ENCODE measurements around the gene KIAA1755.

KIAA1755 gene

DNA sequence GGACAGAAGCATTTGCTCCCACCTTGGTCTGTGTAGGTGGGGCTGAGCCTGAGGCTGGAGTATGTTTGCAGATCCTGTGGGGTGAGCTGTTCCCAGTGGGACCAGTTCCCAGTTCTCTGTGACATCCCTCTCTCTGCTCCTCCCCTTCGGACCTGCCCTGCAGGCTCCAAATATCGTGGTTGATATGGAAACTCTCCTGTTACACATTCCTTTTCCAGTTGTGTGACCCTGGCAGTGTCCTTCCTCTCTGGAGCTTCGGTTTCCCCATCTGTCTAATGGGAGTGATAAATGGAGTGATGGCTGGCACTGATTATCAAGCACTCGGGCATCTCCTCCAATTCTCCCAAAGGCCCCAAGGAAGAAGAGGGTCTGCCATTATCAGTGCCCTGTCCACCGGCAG is 79.8 kb downstream of the KIAA1755 start:
- no peak for DNase-seq (ENCODE audit: low spot score)

DNA sequence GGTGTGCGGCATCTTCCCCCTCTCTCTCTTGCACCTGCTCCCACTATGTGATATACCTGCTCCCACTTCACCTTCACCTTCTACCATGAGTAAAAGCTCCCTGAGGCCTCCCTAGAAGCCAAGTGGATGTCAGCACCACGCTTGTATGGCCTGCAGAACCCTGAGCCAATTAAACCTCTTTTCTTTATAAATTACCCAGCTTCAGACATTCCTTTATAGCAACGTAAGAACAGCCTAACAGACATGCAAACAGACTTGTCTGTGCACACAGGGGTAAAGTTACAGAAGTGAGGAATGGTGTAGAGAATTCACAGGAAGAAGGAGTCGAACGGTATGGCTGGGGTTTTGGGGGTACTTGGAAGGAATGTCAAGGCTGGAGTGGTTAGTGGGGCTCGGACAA is 80.7 kb downstream of the KIAA1755 start:
- DNase-seq (ENCODE audit: low spot score): no peak

DNA sequence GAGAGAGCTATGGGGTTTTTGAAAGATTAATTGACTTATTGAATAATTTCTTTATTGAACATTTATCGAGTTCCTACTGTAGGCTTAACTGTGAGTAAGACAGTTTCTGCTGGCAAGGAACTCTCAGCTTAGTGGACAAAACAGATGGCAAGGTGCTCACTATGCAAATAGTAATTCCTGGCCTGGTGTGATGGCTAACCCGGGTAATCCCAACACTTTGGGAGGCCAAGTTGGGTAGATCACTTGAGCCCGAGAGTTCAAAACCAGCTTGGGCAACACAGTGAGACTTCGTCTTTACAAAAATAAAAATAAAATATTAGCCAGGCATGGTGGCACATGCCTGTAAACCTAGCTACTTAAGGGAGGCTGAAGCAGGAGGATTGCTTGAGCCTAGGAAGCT is 82.0 kb downstream of the KIAA1755 start:
- no peak for DNase-seq (ENCODE audit: low spot score)

DNA sequence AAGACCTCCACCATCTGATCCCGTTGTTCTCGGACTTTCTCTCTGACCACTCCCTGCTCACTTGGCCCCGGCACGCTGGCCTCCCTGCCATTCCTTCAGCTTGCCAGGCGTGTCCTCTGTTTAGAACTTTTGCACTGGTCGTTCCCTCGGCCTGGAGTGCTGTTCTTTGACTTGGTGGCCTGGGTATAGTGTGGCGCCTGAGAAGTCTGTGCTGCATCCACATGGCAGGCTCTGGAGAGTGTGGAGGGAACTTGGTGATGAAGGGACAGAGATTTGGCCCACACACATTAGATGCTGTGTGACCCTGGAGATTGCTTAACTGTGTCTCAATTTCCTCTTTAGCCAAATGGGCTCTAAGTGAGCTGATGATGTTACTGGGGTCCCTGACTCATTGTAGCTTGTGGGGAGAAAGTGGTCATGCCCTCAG is 82.5 kb downstream of the KIAA1755 start:
- no peak for DNase-seq (ENCODE audit: low spot score)

DNA sequence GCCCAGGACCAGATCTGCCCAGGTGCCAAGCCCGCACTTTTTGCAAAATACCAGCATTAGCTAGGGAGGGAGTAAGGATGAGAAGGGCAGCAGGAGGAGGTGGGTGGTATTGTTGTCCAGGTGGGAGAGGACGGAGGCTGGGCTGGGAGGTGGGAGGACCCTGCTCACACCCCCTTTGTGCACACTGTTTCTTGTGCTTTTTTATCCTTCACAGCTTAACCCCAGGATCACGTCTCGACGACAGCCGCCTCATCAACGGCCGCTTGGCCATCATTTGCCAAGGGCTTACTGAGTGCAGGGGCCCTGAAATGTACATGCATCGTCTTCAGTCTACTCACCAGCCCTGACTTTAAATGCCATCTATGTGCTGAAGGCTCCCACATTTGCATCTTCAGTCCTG is 83.3 kb downstream of the KIAA1755 start:
- DNase-seq (ENCODE audit: low spot score): no peak

DNA sequence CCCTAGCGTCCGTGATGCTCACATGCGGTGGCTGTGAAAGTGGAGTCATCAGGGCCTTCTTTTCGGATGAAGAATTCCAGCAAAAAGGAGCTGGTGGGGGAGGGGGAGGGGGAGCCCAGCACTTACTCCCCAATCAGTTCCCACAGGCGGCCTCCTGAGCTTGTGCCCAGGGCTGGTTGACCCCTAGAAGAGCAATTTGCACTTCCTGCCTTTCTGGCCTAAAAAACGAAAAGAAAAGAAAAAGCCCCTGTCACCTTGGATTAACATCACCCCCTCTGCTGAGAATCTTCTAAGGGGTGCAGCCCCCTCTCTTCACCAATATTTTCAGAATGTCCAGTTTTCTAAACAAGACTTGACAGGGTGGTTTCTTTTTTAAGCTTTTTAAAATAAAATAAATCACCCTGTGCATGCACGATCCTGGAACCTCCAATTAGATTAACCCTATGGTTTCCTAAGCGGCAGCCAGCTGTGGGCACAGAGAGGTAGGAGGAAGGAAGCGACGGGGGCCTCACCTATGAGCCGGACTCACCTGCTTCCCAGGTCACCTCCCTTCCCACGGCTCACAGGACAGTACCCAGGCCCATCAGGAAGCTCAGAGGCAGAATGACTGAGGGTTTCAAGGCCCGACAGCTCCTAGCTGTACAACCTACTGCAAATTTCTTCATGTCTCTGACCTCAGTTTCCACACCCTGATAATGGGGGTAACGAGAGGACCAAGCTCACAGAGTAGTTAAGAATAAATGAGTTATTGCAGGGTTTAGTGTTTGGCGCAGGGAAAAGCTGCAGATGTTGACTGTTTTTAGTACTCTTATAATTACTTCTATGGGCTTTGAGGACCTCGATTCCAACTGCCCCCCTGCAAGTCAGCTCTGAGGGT is 85.0 kb downstream of the KIAA1755 start:
- no peak for DNase-seq (ENCODE audit: low spot score)

DNA sequence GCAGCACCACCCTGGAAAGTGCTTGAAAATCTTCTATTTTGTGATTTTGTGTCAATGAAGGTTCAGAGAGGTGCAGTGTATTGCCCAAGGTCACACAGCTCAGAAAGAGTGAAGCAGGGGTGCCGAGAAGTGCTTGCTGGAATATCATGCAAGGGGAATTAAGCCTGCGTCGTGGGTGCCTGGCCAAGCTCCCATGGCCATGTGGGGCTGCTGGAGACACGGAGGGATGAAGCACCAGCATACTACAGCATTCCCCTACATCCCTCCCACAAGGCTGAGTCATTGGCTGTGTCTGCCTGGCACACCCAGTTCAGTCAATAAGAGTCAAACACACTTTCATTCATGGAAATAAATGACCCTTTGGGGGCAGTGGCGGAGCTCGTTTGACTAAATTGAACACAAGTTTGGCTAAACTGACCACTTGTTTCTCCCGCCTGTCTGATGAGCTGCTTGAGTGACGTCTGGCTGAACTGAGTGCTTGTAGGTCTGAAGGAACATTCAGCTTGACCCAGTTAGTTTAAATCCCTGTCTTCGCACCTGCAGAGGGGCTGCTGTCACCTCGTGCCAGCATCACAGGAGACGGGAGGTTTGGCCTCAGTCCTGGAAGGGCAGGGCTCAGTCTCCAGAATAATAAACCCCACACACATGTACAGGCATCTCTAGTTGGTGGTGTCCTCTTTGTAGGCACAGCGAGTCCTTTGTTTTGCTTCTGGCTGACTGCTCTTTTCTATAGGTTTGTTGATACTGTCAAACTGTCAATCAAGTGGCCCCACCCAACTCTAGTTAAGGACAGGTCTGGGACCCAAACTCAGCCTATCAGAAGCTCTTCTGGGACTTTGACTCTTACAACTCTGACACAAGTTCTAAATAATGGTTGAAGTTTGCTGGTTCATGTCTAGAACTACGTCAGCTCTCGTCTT is 87.0 kb downstream of the KIAA1755 start:
- peak; percentile 90 for DNase-seq (ENCODE audit: low spot score)

DNA sequence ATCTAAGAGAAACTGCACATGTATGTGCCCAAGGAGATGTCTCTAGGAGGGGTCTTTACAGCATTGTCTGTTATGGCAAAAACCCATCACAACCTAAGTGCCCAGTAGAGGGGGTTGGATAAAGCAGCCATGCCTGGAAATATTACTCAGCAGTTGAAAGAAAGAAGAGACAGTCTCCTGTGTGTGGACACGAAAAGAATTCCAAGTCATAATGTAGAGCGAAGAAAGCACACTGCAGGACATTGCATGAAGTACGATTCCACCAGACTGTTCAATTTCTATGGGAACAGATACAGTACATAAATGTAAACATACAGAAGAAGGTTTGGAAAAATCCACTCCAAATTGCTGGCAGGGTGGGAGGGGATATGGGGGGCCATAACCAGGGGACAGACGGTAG is 88.1 kb downstream of the KIAA1755 start:
- DNase-seq (ENCODE audit: low spot score): no peak

DNA sequence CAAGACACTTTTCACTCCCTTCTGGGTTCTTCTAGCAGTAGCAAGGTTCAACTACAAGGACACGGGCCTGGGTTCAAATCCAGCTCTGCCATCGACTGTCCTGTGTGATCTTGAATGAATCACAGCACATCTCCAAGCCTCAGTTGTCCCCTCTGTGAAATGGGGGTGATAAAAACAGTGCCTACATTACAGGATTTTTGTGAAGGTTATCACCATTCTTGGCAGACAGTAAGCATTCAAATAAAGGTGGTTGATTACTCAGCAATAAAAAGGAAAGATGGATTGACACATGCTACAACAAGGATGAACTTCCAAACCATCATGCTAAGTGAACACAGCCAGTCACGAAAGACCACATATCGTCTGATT is 88.9 kb downstream of the KIAA1755 start:
- no peak for DNase-seq (ENCODE audit: low spot score)

DNA sequence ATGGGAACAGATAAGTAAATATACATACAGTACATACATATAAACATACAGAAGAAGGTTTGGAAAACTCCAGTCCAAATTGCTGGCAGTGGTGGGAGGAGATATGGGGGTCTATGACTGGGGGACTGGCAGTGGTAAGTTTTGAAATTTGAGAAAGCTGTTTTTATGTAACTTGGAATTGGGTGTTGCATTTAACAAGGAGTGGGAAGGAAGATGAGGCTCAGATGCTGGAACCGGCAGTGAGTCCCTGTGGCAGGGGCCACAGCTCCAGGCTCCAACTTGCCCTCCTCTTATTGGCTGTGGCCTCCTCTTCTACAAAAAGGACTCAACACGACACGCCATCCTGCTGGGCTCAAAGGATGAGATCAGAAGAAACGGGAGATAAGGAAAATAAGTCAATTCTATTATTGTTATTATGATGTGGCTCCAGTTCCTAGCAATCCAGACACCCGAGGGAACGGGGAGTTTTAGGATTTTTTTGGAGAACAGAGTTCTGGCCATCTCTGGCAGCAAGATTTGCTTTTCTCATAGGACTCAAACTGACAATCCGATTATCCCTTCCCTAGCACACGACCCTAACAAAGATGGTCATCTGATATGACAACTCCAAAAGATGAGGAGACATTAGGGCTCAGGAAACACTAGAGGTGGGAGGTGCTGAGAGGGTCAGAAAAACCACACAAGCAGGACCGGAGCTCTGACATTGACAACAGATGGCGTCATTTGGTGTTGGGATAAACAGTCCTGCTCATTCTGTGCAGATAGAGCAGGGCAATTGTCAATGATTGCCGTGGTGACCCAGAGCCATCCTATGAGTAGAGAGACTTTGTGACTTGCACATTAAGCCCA is 89.5 kb downstream of the KIAA1755 start:
- peak; percentile 43 for DNase-seq (ENCODE audit: low spot score)

DNA sequence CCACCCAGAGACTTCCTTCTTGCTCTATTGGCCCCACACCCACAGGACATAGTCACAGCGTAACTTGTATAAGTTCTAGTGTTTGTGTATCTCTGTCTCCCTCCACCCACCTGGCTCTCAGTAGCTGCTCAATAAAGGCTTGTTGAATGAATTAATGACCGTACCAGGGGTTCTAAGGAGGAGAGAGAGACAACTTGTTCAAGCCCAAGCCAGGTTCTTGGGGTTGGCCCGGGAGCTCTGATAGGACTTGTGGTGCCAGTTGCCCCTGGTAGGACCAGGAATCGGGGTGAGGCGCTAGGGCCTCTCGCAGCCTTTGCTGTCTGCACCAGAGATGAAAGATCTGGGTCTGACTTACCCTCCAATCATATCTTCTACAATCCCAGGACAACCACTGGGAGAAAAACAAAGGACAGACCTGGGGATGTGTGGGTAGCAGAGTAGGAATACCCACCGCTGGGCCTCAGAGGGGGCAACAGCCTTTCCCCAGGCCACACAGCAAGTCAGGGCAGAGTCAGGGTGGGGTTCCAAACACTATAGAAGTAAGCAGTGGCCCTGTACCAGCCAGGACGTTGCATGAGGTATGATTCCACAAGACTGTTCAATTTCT is 90.2 kb downstream of the KIAA1755 start:
- DNase-seq (ENCODE audit: low spot score): no peak

DNA sequence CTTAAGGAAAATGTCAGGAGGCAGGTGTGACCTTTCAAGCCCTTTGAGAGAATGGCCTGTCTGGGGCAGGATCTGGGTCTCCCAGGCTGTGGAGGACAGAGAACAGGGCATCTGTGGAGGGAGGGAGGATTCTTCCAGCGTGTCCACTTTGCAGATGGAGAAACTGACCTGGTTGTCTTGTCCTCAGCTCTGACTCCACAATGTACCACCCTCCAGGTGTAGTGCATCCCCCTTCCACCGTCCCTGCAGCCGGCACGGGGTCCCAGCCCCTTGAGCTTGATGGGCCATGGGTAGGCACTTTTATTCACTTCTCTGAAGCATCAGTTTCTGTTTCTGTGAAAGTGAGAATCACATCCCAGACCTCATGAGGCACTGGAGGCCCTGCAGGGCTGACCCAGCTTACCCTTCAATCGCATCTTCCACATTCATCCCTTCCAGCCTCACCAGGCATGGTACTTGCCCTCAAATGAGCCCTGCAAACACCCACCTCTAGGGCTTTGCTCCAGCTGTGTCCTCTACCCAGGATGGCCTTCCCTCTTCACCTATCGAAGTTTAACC is 90.8 kb downstream of the KIAA1755 start:
- no peak for DNase-seq (ENCODE audit: low spot score)

DNA sequence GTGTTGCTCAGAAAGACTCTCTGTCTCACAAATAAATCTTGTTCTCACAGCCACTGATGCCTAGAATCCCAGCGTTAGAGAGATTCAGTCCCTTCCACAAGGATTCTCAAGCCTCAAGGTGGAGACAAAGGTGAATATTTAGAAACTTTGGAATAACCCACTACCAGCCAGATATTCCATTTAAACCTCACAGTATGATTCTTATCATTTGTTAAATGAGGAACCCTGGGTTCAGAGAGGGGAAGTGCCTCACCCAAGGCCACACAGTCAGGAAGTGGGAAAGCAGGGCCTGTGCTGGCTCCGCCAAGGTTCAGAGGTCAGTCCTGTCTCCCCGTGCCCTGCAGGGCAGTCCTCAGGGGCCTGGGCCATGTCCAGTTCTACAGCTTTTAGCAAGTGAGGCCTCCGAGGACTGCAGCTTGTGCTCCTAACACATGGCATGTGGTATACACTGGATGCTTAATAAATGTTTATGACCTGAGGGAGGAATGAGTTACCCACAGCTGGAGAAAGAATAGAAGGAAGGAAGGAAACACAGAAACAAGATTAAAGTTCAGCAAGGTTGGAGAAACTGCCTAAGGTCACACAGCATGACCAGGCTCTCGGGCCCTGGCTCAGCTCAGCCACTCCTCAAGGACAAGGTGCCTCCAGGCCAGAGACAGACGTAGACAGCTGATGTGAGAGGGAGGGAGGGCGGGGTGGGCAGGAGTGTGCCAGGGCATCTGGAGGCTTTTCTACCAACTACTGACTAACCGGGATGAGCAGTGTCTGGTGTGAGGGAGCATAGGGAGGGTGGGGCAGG is 91.5 kb downstream of the KIAA1755 start:
- no peak for DNase-seq (ENCODE audit: low spot score)

DNA sequence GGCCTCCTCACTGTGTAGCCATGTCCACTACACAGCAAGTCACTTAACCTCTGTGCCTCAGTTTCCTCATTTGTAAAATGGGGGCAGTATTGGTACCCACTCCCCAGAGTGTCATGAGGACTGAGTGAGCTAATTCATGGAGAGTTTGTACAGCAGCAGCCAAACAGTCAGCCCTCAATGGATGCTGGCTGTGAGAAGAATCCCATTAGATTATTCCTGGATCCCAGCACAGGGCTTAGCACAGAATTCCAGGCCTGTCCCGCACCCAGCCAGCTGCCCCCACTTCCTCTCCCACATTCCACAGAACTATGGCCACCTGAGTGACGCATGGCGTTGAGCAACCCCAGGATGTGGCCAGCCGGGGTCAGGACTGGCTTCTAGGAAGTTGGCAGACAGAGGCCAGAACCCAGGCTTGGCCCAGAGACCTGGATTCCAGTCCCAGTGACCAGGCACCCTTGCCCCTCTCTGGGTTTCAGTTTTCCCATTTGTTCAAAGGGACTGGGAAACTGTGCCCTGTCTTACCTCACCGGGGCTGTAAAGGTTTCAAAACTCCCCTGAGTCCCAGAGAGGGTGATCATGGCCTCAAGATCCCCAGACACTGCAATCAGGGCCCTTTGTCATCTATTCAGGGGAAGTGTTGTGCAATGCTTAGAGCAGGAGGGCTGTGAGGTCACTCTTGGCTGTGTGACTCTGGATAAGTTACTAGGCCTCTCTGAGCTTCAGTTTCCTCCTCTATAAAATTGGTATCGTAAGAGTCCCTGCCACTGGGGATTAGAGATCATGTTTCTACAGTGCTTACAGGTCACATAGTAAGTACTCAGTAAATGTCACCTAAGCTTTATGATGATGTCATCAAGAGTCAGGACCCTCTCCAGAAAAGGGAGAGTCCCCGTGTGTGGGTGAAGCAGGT is 92.4 kb downstream of the KIAA1755 start:
- peak; percentile 78 for DNase-seq (ENCODE audit: low spot score)

DNA sequence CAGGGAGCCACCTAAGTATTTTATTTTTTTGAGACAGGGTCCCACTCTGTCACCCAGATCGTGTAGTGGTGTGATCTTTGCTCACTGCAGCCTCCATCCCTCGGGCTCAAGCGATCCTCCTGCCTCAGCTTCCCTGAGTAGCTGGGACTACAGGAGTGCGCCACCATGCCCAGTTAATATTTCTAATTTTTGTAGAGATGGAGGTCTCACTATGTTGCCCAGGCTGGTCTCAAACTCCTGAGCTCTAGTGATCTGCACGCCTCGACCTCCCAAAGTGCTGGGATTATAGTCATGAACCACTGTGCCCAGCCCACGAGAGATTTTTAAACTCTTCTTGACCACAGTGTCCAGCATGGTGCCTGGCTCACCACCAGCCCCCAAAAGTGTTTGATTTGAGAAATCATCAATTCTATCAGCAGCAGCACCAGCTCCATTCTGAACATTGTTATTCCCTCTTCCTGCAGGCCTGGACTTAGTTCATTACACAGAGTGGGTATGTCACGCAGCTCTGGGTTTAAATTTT is 93.1 kb downstream of the KIAA1755 start:
- no peak for DNase-seq (ENCODE audit: low spot score)

DNA sequence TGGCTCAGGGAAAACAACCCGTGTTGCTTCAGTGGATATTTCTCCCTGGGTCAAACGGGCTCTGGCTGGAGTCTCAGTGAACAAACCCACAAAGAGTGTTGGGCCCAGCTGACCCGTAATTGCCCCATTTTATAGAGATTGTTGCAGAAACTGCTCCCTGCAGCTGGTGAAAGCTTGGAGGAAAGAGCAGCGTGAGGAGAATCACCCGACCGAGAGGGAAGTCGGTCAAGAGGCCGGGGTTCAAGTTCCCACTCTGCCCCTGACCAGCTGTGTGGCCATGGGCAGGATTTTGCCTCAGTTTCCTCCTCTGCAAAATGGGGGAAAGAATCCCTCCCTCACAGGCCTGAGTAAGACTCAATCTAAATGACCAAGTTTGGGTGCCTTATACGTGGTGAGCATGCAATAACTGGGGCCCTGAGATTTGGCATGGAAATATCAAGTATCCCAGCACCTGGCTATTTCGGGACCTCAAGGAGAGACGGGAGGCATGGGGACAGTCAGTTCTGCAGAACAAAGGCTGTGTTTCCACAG is 93.8 kb downstream of the KIAA1755 start:
- DNase-seq (ENCODE audit: low spot score): no peak

DNA sequence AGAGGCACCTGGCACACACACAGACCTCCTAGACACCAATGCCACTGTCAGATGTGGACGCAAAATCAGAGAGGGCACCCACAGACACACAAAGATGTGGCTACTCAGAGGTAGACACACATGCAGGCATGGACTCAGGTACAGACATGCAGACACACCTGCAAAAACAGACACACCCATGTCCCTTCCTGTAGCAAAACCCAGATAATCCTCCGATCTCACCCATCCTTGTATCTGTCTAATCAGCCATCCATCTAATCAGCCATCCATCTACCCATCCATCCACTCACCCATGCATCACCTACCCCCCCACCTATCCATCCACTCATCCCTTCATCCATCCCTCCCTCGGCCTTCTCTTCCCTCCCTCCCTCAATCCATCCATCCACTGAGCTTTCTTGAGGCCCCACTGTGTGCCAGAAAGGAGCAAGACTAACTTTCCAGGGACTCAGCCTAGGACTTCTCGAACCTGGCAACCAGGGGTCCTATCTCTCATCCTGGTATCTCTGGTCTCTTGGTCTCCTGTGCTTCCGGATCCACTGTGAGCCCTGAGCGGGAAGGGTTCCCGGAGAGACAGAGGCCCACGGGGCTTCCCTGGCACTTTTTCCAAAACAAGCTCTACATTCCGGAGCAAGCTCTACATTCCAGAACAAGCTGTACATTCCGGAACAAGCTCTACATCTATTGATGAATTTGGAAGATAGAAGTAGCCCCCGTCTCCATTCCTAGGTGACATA is 94.4 kb downstream of the KIAA1755 start:
- DNase-seq (ENCODE audit: low spot score): no peak

All from hepatic stellate cell (primary cell).